Mucosa of stomach (tissue), 1 donor: ENCODE data around the gene CYB5A.

Experiments used
- H3K27me3 ChIP-seq: one replicate; pipeline ENCODE4 v1.7.0; 2013; ENCODE audit warnings: mild to moderate bottlenecking, low read length; ENCODE audit not compliant: control insufficient read depth, insufficient read depth
- H3K36me3 ChIP-seq: one replicate; pipeline ENCODE4 v1.7.0; 2013; ENCODE audit warnings: low read length; ENCODE audit not compliant: control insufficient read depth, insufficient read depth
- H3K4me1 ChIP-seq: one replicate; pipeline ENCODE4 v1.7.0; 2013; ENCODE audit warnings: mild to moderate bottlenecking, low read length; ENCODE audit not compliant: control insufficient read depth, insufficient read depth
- H3K4me3 ChIP-seq: one replicate; pipeline ENCODE4 v1.7.0; 2013; ENCODE audit warnings: low read length
- H3K9ac ChIP-seq: one replicate; pipeline ENCODE4 v1.7.0; 2013; ENCODE audit warnings: mild to moderate bottlenecking, low read length, moderate library complexity
- H3K9me3 ChIP-seq: one replicate; pipeline ENCODE4 v1.7.0; 2013; ENCODE audit warnings: mild to moderate bottlenecking, low read length, moderate library complexity; ENCODE audit not compliant: control insufficient read depth
- donor health status: Pancreatic carcinoma.

The CYB5A gene

GRCh38 chr18:74234326-74235171 lies 57.2 kb downstream of the CYB5A start:
- Histone ChIP-seq H3K4me3 (no peak overlapping the region), H3K4me1 (peaks cover 46% of the 10 kb centered on the region), H3K9me3 (no peaks in the 10 kb centered on the region), H3K36me3 (no peaks in the 10 kb centered on the region), H3K9ac (peak overlapping the region; percentile 44), H3K27me3 (no peaks in the 10 kb centered on the region)

DNA sequence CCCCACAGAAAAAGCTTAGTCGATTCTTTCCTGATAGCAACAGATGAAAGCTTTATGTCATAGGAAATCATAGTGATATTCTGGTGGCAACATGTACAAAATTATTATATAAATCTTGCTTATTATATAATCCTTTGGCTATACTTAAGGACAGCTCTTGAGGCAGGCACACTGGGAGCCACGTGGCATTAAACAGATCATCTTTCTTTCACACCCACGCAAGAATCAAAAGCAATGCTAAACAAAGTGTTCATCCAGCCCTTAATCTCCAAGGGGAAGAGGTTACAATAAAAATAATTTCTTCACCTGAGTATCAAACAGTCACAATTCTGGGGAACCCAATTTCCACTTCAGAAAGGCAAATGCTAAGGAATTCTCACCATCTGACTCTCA lies 57.8 kb downstream of the CYB5A start:
- Histone ChIP-seq H3K27me3 (no peaks in the 10 kb centered on the region), H3K9me3 (no peaks in the 10 kb centered on the region), H3K36me3 (no peaks in the 10 kb centered on the region), H3K4me1 (peaks cover 46% of the 10 kb centered on the region), H3K4me3 (no peak overlapping the region), H3K9ac (peak overlapping the region; percentile 42)

- Histone ChIP-seq H3K36me3 (no peaks in the 10 kb centered on the region), H3K9me3 (no peaks in the 10 kb centered on the region), H3K4me3 (no peak overlapping the region), H3K9ac (no peak overlapping the region), H3K4me1 (peaks cover 69% of the 10 kb centered on the region), H3K27me3 (no peaks in the 10 kb centered on the region)
These were observed 60.6 kb downstream of the CYB5A start for GRCh38 chr18:74230922-74231714.

- Histone ChIP-seq H3K4me1 (peaks cover 65% of the 10 kb centered on the region), H3K4me3 (no peak overlapping the region)
These were observed 61.9 kb downstream of the CYB5A start for GRCh38 chr18:74229891-74230290.

GRCh38 chr18:74229005-74229404 lies 62.8 kb downstream of the CYB5A start:
- H3K4me3 ChIP-seq = no peak overlapping the region
- H3K4me1 ChIP-seq = peaks cover 64% of the 10 kb centered on the region
- no peaks in the 10 kb centered on the region for H3K9me3 ChIP-seq
- no peak overlapping the region for H3K9ac ChIP-seq
- no peaks in the 10 kb centered on the region for H3K36me3 ChIP-seq
- no peaks in the 10 kb centered on the region for H3K27me3 ChIP-seq

More at GRCh38 chr18:74229891-74230290, 61.9 kb downstream of the CYB5A start:
- H3K9ac ChIP-seq = no peak overlapping the region
- no peaks in the 10 kb centered on the region for H3K27me3 ChIP-seq
- no peaks in the 10 kb centered on the region for H3K9me3 ChIP-seq
- H3K36me3 ChIP-seq = no peaks in the 10 kb centered on the region

- Histone ChIP-seq H3K9ac (peak overlapping the region; percentile 6), H3K9me3 (no peaks in the 10 kb centered on the region), H3K4me1 (peaks cover 58% of the 10 kb centered on the region), H3K36me3 (no peaks in the 10 kb centered on the region), H3K4me3 (no peak overlapping the region), H3K27me3 (no peaks in the 10 kb centered on the region)
These were observed 63.5 kb downstream of the CYB5A start for GRCh38 chr18:74228312-74228711.

- no peaks in the 10 kb centered on the region for H3K36me3 ChIP-seq
- H3K9ac ChIP-seq = no peak overlapping the region
- H3K9me3 ChIP-seq = no peaks in the 10 kb centered on the region
- H3K4me3 ChIP-seq = no peak overlapping the region
- H3K27me3 ChIP-seq = no peaks in the 10 kb centered on the region
- H3K4me1 ChIP-seq = peaks cover 50% of the 10 kb centered on the region
These were observed 65.1 kb downstream of the CYB5A start for GRCh38 chr18:74226666-74227065.

- H3K9ac ChIP-seq = no peak overlapping the region
- peaks cover 45% of the 10 kb centered on the region for H3K4me1 ChIP-seq
- no peaks in the 10 kb centered on the region for H3K27me3 ChIP-seq
- H3K4me3 ChIP-seq = no peak overlapping the region
- H3K9me3 ChIP-seq = no peaks in the 10 kb centered on the region
- no peaks in the 10 kb centered on the region for H3K36me3 ChIP-seq
These were observed 65.6 kb downstream of the CYB5A start for GRCh38 chr18:74226156-74226555.

DNA sequence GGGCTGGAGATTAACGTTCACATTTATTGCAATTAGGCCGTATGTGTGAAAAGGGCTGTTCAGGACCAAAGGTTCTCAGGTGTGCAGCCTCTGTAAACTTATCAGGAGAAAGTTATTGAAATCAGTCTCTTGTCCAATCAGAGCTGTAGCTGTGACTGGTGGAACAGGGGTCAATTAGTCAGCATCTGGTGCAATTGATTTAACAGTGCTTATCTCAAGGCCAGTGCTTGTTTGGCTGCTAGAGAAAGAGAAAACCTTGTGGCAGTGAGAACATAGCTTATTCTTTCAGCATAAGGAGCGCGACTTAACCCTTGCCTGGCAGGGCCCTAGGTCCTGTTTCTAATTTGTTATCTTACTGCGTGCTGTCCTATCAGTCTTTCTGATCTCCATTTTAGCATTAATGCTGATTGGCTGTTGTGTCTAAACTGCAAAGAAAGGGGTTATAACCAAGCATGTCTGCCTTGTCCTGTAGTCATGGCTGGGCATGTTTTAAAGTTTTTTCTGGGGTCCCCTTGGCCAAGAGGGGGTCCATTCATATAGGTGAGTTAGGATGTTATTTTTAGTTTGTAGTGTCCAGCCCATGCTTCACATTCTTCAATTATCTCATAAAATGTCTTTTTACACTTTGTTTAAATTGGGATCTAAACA lies 66.4 kb downstream of the CYB5A start:
- Histone ChIP-seq H3K36me3 (no peaks in the 10 kb centered on the region), H3K4me1 (peaks cover 41% of the 10 kb centered on the region), H3K27me3 (no peaks in the 10 kb centered on the region), H3K9me3 (no peaks in the 10 kb centered on the region), H3K9ac (no peak overlapping the region), H3K4me3 (no peak overlapping the region)

GRCh38 chr18:74222710-74223494 lies 68.9 kb downstream of the CYB5A start:
- Histone ChIP-seq H3K4me3 (no peak overlapping the region), H3K36me3 (no peaks in the 10 kb centered on the region), H3K27me3 (no peaks in the 10 kb centered on the region), H3K9me3 (no peaks in the 10 kb centered on the region), H3K4me1 (peaks cover 33% of the 10 kb centered on the region), H3K9ac (no peak overlapping the region)

- no peaks in the 10 kb centered on the region for H3K27me3 ChIP-seq
- H3K4me1 ChIP-seq = peaks cover 21% of the 10 kb centered on the region
- no peaks in the 10 kb centered on the region for H3K9me3 ChIP-seq
- no peak overlapping the region for H3K9ac ChIP-seq
- no peaks in the 10 kb centered on the region for H3K36me3 ChIP-seq
- no peak overlapping the region for H3K4me3 ChIP-seq
These were observed 70.7 kb downstream of the CYB5A start for GRCh38 chr18:74221081-74221480.
